SK-N-SH treated with all-trans-retinoic acid at 6 μM for 48 hours (cell line): ENCODE measurements around the gene KLHL3.

Experiments
- BACH2 ChIP-seq: fragments of 250-450 bp; sonication (Bioruptor Pico); IDR thresholded peaks from 2 replicates; pipeline ENCODE4 v1.9.0; 2021; ENCODE audit warnings: mild to moderate bottlenecking, borderline replicate concordance
- PATZ1 ChIP-seq: fragments of 250-450 bp; sonication (Bioruptor Pico); IDR thresholded peaks from 2 replicates; pipeline ENCODE4 v1.8.0; 2020; ENCODE audit warnings: mild to moderate bottlenecking, moderate library complexity, borderline replicate concordance
- TCF4 ChIP-seq: fragments of 250-450 bp; sonication (Bioruptor Pico); IDR thresholded peaks from 2 replicates; pipeline ENCODE4 v1.8.0; 2021; ENCODE audit warnings: mild to moderate bottlenecking, moderate library complexity, borderline replicate concordance
- ZFP3 ChIP-seq: fragments of 250-450 bp; sonication (Bioruptor Pico); IDR thresholded peaks from 2 replicates; pipeline ENCODE4 v1.5.0; 2020; ENCODE audit warnings: mild to moderate bottlenecking, moderate library complexity

- TF ChIP-seq ZFP3 (CRISPR knock-in tag), result no peak
- TF ChIP-seq BACH2 (CRISPR knock-in tag), result no peak
- no peak for TF ChIP-seq TCF4 (CRISPR knock-in tag)
- TF ChIP-seq PATZ1 (CRISPR knock-in tag), result no peak
These were observed 19.3 kb upstream of the KLHL3 start for GRCh38 chr5:137754961-137755762.
